Stimulated activated CD4-positive, alpha-beta T cell treated with anti-CD3 and anti-CD28 coated beads, Interleukin-15, amount 100 ng/mL, for 48 hours (primary cell): Measurements from ENCODE around the gene ADGRA3.

Experiments used
- DNase-seq, 2 donors: peaks; one replicate each; pipeline ENCODE4 v3.0.0-alpha.2; 2020; ENCODE audit warnings: low read depth in 2 of 2

ADGRA3 gene

DNA sequence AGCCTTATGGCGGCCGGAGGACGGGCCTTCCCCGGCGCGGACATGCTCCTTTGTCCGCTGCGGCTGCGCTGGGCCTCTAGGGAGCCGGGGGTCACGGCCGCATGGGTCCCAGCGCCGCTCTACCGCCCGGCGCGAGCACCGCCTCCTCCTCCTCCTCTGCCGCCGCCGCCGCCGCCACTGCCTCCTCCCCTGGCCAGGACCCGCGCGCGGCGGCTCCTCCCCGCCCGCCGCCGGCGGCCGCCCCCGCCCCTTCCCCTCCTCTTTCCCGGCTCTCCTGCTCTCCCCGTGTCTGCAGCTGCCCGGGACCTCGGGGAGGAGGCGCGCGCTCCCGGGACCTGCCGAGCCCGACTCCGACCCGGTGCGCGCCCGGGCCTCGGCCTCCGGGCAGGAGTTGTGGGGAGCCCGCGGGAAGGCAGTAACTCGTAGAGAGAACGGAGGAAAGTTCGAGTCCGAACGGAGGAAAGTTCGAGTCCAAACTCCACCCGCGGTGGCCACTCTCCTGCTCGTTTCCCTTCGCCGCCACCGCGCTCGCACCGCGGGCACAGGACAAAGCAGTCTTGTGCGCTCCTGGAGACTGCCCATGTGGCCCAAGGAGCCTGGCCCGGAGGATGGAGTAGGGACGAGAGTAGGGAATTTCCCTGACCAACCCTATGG lies at the start of gene ADGRA3:
TSS of gene ADGRA3 (minus strand) at position 179 of the 654 bp plus-strand sequence. CDS start 282 bp downstream, outside the sequence.
- peak; percentile 5 to 11 for DNase-seq

GRCh38 chr4:22556495-22556894 lies 40.6 kb upstream of the ADGRA3 start:
- DNase-seq: no peak

- DNase-seq: no peak
These were observed 38.8 kb upstream of the ADGRA3 start for GRCh38 chr4:22554670-22555069.

GRCh38 chr4:22553560-22553959 lies 37.7 kb upstream of the ADGRA3 start:
- no peak for DNase-seq

GRCh38 chr4:22552812-22553211 lies 36.9 kb upstream of the ADGRA3 start:
- no peak for DNase-seq

GRCh38 chr4:22551550-22551949 lies 35.7 kb upstream of the ADGRA3 start:
- no peak for DNase-seq

DNA sequence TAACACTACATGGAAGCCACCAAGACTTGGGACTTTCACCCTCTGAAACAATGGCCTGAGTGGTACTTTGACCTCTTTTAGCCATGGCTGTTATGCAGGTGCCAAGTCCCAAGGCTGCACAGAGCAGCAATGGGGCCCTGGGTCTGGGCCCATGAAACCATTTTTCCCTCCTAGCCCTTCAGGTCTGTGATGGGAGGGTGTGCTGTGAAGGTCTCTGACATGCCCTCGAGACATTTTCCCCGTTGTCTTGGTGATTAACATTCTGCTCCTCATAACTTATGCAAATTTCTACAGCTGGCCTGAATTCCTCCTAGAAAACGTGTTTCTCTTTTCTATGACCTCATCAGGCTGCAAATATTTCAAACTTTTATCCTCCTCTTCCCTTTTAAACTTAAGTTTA lies 30.4 kb upstream of the ADGRA3 start:
- no peak for DNase-seq

GRCh38 chr4:22539251-22539650 lies 23.4 kb upstream of the ADGRA3 start:
- DNase-seq: no peak

DNA sequence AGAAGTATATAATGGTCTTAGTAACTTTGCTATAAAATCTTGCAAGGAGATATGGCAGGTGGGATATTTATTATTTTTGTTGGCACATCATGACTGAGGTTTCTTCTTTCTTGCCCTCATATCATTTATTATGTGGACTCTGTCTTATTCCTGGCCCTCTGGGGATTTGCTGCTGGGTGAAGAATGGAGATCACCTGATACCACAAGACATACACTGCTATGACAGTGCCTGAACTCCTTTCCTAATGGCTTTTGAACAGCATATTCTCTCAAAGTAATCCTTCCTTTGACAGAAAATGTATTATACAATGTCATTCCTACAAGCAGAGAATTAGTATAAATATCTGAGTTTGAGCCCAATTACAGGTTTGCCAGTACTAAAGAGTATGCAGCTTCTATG lies 22.0 kb upstream of the ADGRA3 start:
- no peak for DNase-seq

DNA sequence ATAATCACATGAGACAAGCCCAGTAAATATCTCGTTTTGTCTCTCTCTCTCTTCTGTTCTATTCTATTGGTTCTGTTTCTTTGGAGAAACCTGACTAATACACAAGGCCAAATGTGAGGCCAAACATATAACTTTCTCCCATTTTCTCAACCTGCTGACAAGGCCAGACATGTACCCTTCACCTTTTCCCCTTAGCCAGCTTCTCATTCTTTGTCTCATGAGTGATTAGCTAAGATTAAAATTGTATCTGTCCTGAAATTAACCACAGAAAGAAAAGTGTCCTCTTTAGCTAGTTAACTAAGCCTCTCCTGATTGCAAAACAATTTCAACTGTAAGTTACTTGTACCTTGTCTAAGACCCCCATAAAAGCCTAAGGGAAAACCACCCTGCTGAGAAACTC lies 18.5 kb upstream of the ADGRA3 start:
- DNase-seq: no peak

DNA sequence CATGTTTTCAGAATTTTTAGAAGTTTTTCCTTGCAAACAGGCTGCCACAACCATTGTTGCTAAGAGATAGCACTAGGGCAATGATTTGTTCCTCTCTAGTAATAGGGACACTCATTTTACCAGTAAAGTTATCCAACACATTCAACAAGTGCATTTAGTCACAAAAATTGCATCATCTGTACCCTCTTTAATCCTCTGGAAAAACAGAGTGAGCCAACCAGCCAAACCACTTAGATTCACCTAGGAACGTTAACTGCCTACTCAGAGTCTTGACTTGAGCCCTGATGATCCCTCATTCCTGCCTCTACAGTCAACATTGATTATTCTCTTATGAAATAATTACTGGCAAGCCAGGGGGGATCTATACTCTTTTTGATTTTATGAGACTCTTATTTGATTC lies 17.0 kb upstream of the ADGRA3 start:
- no peak for DNase-seq

- DNase-seq: no peak
These were observed 16.3 kb upstream of the ADGRA3 start for GRCh38 chr4:22532117-22532516.

DNA sequence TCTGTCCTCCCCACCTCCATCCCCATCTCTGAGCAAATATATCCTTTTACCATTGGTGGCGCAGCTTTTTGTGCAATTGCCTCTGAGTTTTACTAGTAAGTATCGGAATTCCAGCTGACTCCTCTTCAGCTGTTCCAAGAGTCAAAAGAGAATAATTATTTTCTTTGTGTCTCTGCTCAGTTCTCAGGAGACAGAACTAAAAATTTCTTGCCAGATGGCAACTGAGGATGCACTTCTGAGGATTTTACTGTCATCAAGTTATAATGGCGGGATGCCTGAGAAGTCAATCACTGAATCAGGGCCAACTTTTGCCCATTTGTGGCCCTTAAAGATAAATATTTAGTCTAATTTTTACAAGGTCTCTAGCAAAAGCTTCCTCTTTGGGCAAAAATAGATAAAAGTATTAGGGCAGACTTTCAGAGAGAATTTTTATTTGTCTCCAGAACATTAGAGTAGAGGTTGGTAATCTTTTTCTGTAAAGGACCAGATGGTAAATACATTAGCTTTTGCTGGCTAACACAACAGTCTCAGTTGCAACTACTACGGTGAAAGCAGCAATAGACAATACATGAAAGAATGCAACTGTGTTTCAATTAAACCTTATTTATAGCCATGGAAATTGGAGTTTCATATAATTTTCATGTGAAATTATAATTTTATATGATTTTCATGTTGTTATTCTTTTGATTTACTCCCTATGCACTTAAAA lies 15.6 kb upstream of the ADGRA3 start:
- no peak for DNase-seq

DNA sequence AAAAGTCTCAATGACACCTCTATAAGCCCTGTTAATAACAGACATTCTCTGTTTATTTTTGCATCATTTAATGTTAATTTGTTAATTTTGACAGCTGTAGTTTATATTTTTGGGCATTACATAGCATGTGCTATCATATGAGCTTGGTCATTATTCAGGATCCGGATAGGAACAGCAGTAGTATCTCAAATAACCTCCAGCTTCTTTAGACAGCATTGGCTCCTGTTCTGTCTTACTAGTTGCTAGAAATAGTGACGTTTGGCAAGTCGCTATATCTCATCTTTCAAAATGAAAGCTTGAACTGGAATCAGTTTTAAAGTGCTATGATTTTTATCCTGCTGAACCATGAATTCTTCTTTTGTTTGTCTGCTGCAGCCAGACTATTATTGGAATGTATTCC lies 9.0 kb upstream of the ADGRA3 start:
- DNase-seq: no peak

DNA sequence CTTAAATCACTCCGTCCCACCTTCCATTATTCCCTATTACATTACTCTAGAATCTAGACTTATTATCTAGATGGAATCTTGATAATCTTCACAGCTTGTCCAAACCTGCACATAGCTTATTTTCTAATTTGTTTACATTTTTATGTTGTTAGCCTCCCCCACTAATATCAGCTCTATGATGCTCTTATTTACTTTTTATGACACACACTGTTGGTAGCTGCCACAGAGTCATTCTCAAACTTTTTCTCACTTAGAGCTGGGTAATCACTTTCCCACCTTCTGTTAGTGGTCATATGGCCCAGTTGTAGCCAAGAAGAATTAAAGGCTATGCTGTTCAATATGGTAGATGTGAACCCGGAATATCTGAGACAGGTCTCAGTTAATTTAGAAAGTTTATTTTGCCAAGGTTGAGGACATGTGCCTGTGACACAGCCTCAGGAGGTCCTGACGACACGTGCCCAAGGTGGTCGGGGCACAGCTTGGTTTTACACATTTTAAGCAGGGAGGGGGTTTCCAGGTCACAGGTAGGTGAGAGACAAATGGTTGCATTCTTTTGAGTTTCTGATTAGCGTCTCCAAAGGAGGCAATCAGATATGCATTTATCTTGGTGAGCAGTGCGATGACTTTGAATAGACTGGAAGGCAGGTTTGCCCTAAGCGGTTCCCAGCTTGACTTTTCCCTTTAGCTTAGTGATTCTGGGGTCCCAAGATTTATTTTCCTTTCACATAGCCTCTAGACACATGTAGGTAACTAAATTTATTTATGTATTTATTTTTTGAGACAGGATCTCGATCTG lies 7.0 kb upstream of the ADGRA3 start:
- DNase-seq: no peak

- DNase-seq: no peak
These were observed 6.3 kb upstream of the ADGRA3 start for GRCh38 chr4:22522206-22522605.

DNA sequence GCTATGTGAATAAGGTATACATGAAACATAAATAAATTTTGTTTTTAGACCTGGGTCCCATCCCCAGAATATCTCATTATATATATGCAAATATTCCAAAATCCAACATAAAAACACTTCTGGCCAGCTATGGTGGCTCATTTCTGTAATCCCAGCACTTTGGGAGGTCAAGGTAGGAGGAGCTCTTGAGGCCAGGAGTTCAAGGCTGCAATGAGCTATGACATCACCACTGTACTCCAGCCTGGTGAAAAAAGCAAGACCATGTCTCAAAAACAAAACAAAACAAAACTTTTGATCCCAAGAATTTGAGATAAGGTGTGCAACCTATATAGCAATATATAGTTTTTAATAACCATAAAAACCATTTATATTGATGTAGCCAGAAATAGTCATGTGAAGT lies 5.4 kb upstream of the ADGRA3 start:
- no peak for DNase-seq

- DNase-seq: peak; percentile 6 to 9
These were observed 550 bp downstream of the ADGRA3 start for GRCh38 chr4:22515145-22515887.

DNA sequence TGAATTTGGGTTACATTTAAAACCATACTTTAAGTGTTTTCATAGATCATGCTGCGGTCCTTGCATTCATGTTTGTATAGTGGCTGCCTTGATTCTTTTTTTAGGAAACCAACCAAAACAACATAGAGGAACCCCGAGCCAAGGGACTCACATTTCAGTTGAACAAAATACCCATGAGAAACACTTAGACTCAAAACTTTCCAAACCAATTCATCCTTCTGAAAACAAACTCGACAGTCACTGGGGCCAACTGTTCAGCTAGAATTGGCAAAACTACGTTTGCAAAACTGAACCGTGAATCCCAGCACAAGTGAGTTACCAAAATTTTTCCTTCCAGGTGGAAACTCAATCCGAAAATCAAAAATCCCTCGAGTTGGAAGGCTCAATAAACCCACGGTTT lies 1.4 kb downstream of the ADGRA3 start:
- DNase-seq: no peak

DNA sequence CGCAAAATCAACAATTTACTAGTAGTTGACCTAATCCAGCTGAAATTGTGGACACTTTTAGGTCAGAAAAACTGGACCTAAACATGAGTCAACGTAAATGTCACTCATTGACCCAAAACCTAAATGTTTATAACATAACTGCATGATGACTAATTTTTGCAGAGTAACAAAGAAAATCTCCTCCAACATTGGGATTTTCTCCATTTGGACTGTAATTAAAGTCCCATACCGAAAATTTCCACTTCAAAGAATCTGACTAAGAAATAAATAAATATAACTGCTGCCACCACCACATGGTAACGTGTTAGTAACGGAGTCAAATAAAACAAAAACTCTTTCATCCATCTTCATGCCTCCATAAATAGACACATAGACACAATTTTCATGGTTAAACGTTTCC lies 1.9 kb downstream of the ADGRA3 start:
- DNase-seq: no peak

DNA sequence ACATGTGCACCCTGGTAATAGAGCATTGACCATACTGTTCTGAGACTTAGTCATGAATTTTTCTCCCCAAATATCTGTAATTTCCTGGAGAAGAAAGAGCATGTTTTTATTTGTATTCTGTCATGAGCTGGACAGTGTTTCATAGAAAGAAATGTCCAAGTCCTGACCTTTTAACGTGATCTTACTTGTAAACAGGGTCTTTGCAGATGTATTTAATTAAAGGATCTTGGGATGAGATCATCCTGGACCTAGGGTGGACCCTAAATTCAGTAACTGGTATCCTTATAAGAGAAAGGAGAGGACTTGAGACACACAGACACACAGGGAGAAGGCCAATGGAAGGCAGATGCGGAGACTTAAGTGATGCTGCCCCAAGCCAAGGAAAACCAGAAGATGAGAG lies 3.6 kb downstream of the ADGRA3 start:
- no peak for DNase-seq

DNA sequence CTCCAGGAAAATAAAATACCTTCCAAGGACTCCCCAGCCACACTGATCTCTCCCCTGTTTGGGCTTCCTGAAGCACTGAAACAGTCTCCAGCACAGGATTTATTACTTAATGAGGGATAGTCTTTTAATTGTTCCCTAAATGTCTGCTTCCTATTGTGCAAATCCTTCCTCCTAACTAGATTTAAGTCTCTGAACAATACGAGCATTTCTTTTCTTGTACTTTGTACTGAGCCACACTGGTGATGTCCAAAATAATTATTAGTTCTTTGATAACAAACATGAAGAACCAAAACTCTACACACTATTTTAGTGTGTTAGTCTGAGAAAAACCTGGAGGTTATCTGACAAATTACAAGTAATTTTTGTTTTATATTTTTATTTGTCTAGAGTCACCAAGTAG lies 5.1 kb downstream of the ADGRA3 start:
- no peak for DNase-seq
